PC-9 (cell line): ENCODE data around the gene IQSEC3. TPM values are rescaled to one million over a fixed set of nuclear protein-coding genes. Genes with fewer than 3 reads are reported as not detected.
"Not testable (repeated sequence)": the region's sequence is repeated elsewhere in the genome, so short reads cannot be mapped to it uniquely, and the experiment has no call there.

Source experiments
- BruUV-seq: library from RNA; stranded (reverse); fragments of 400-500 nt; replicated peaks from 2 replicates; lab custom pipeline; 2021; lab: Mats Ljungman, UMichigan
- CTCF ChIA-PET: fragments of 300-600 bp; sonication (Branson Sonifier 250); formaldehyde crosslinking; loops from one replicate; lab custom pipeline; 2022; ENCODE audit warnings: antibody characterized with exemption; lab: Charles Lee
- POLR2A ChIA-PET: fragments of 300-600 bp; sonication (Branson Sonifier 250); formaldehyde crosslinking; loops from one replicate; lab custom pipeline; 2022; ENCODE audit warnings: antibody characterized with exemption; ENCODE audit not compliant: unreplicated experiment; lab: Charles Lee
- DNase-seq, 2 experiments: peaks; one replicate each; pipeline versions ENCODE4 v3.0.0 to v3.0.0-alpha.2; 2015 to 2022; ENCODE audit warnings: mixed read lengths in 1 of 2
- H2AFZ ChIP-seq: fragments of 200-600 bp; sonication (generic); 2 replicates; pipeline ENCODE4 v1.8.1; 2017; ENCODE audit warnings: antibody characterized with exemption
- H3F3A ChIP-seq: fragments of 200-600 bp; sonication (generic); 2 replicates; pipeline ENCODE4 v1.8.1; 2017; ENCODE audit warnings: antibody characterized with exemption, mild to moderate bottlenecking, low read depth; ENCODE audit not compliant: insufficient read depth
- H3K27ac ChIP-seq: fragments of 200-600 bp; sonication (generic); 2 replicates; pipeline ENCODE4 v1.6.1; 2016; ENCODE audit warnings: mixed run types
- H3K27me3 ChIP-seq: fragments of 200-600 bp; sonication (generic); 2 replicates; pipeline ENCODE4 v1.6.1; 2016; ENCODE audit warnings: low read depth, mixed run types; ENCODE audit not compliant: insufficient read depth
- H3K36me3 ChIP-seq: fragments of 200-600 bp; sonication (generic); 2 replicates; pipeline ENCODE4 v1.6.1; 2016; ENCODE audit warnings: low read depth, mixed run types
- H3K4me1 ChIP-seq: fragments of 200-600 bp; sonication (generic); replicated peaks from 2 replicates; pipeline ENCODE4 v1.6.1; 2016; ENCODE audit warnings: mixed run types; ENCODE audit not compliant: insufficient read depth
- H3K4me2 ChIP-seq: fragments of 200-600 bp; sonication (generic); 2 replicates; pipeline ENCODE4 v1.6.1; 2017; ENCODE audit warnings: mixed run types
- H3K4me3 ChIP-seq: fragments of 200-600 bp; sonication (generic); 2 replicates; pipeline ENCODE4 v1.6.1; 2016; ENCODE audit warnings: mixed run types
- H3K79me2 ChIP-seq: fragments of 200-600 bp; sonication (generic); 2 replicates; pipeline ENCODE4 v1.6.1; 2017; ENCODE audit warnings: low read depth, mixed run types
- H3K9me2 ChIP-seq: fragments of 200-600 bp; sonication (generic); 2 replicates; pipeline ENCODE4 v1.8.1; 2017; ENCODE audit warnings: mild to moderate bottlenecking; ENCODE audit not compliant: insufficient read depth
- H3K9me3 ChIP-seq: fragments of 200-600 bp; sonication (generic); 2 replicates; pipeline ENCODE4 v1.8.1; 2016; ENCODE audit warnings: low read depth; ENCODE audit not compliant: insufficient read depth
- H4K20me1 ChIP-seq: fragments of 200-600 bp; sonication (generic); 2 replicates; pipeline ENCODE4 v1.8.1; 2017; ENCODE audit not compliant: insufficient read depth
- intact Hi-C: fragments of 100-400 bp; cut with micrococcal nuclease; formaldehyde crosslinking; loops from one replicate; pipeline ENCODE4 v1.10.0; 2022; ENCODE audit not compliant: unreplicated experiment
- total RNA-seq: library from RNA; stranded (reverse); gene quantifications from 2 replicates; pipeline ENCODE4 v1.2.3, GENCODE V29; 2021

IQSEC3 gene
- total RNA-seq, 1 experiment from 2014 or later = not detected

DNA sequence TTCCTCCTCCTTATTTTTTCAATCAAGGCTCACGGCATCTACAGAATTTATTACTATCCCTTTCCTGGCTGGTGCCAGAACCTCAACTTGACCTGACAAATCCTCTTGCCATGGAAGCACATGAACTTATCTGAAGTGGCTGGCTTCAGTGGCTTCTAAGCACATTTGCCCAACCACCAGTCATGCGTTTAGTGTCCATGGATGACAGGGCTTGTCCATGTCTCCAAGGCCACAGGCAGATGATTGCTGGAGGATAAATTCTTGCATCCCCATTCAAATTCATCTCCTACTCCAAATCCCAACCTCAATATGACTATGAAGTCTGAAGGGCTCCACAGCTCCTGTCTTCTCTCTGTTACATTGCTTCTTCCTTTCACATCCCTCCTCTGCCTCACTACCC is 4.0 kb downstream of the IQSEC3 start:
- H2AFZ ChIP-seq, H4K20me1 ChIP-seq, BruUV-seq, H3F3A ChIP-seq, H3K4me2 ChIP-seq, POLR2A ChIA-PET, H3K36me3 ChIP-seq, intact Hi-C loops, H3K79me2 ChIP-seq, DNase-seq, H3K27ac ChIP-seq, H3K4me3 ChIP-seq, H3K4me1 ChIP-seq, H3K9me2 ChIP-seq, CTCF ChIA-PET, H3K9me3 ChIP-seq: not testable (repeated sequence)
- H3K27me3 ChIP-seq = peaks cover 54% of the 10 kb centered on the region

GRCh38 chr12:72018-72417 is 5.5 kb downstream of the IQSEC3 start:
- H4K20me1 ChIP-seq, H2AFZ ChIP-seq, DNase-seq, CTCF ChIA-PET, H3K4me2 ChIP-seq, H3K27ac ChIP-seq, POLR2A ChIA-PET, H3K4me1 ChIP-seq, H3K9me2 ChIP-seq, BruUV-seq, H3K36me3 ChIP-seq, H3K79me2 ChIP-seq, H3K9me3 ChIP-seq, intact Hi-C loops, H3F3A ChIP-seq, H3K4me3 ChIP-seq: not testable (repeated sequence)
- H3K27me3 ChIP-seq = peaks cover 69% of the 10 kb centered on the region

DNA sequence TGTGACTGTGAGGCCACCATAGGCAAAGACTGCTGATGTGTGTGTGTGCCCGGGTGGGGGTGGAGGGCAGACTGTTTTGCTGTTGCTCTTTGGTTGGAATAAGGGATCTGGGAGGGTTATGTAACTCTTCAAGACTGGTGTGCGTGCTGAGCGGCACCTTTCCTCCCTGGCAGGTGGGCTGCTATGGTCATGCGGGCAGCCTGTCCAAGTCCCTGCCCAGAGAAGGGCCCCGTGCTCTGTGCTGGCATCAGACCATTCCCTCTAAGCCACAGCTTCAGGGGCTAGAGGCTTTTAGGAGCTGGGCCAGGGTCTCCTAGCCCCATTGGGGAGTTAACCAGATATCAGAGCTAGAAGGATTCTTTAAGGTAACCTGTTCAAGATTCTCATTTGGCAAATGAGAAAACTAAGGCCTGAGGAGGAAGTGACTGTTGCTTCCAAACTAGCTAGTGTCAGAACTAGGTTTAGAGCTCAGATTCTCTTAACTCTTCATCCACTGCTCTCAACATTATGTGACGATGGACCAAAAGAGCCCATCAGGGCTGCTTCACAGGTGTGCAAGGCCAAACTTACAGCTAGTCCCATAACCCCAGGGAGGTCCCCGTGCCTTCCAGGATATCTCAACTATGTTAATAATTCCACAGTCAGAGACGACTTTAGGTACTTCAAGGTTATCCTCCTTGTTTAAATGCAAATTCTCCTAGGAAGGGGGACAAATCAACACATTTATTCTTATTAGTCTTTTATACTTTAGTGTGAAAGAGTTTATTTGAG is 8.0 kb downstream of the IQSEC3 start:
- not testable (repeated sequence) for H3K9me3 ChIP-seq

DNA sequence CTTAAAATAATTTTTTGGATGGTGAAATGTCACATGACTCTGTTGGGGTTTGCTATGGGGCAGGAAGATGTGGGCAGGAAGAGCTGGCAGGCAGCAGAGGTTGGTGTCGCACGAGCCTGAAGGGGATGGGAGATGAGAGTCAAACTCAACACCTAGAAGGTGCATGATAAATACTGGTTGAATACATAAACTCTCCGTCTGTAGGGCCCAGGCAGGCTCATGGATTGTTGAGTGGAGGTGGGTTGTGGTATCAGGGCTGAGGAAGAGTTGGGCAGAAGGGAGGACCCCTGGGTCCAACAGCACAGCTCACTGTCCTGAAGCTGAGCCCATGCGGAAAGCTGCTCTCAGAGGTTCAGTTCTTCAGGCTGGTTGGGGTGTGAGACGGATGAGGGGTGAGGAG is 9.0 kb downstream of the IQSEC3 start:
- H3K4me3 ChIP-seq, CTCF ChIA-PET, BruUV-seq, intact Hi-C loops, H3K36me3 ChIP-seq, H2AFZ ChIP-seq, H3F3A ChIP-seq, H4K20me1 ChIP-seq, DNase-seq, H3K9me2 ChIP-seq, POLR2A ChIA-PET, H3K4me1 ChIP-seq, H3K27ac ChIP-seq, H3K79me2 ChIP-seq, H3K9me3 ChIP-seq, H3K4me2 ChIP-seq: not testable (repeated sequence)
- H3K27me3 ChIP-seq = peaks cover 76% of the 10 kb centered on the region

More for the DNA sequence above, 8.0 kb downstream of the IQSEC3 start:
- BruUV-seq, H3K79me2 ChIP-seq, CTCF ChIA-PET, H3K9me2 ChIP-seq, H3K27ac ChIP-seq, H3K36me3 ChIP-seq, DNase-seq, H3F3A ChIP-seq, POLR2A ChIA-PET, intact Hi-C loops, H3K4me3 ChIP-seq, H2AFZ ChIP-seq, H4K20me1 ChIP-seq, H3K4me1 ChIP-seq, H3K4me2 ChIP-seq: not testable (repeated sequence)
- H3K27me3 ChIP-seq = peaks cover 76% of the 10 kb centered on the region

DNA sequence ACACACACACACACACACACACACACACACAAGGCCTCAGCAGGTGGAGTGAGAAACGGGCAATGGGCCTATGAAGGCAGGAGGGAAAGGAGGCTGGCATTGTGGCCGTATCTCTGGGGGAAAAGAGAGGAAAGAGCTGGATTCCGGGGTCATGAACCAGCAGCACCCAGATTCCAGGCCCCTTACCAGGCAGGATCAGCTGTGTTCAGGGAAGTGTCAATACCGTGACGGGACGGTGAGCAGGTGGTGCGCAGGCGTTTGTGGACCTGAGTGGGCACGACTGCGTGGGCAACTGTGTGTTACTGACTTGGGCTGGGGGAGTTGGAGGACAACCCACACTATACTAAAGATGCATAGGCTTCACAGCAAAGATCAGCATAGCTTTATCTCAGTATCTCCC is 9.5 kb downstream of the IQSEC3 start:
- H3K36me3 ChIP-seq, H3K4me3 ChIP-seq, H3K9me2 ChIP-seq, H2AFZ ChIP-seq, H3K4me1 ChIP-seq, DNase-seq, H3K4me2 ChIP-seq, intact Hi-C loops, H3K27ac ChIP-seq, BruUV-seq, H3F3A ChIP-seq, H3K9me3 ChIP-seq, POLR2A ChIA-PET, CTCF ChIA-PET, H4K20me1 ChIP-seq, H3K79me2 ChIP-seq: not testable (repeated sequence)
- H3K27me3 ChIP-seq = peaks cover 76% of the 10 kb centered on the region

DNA sequence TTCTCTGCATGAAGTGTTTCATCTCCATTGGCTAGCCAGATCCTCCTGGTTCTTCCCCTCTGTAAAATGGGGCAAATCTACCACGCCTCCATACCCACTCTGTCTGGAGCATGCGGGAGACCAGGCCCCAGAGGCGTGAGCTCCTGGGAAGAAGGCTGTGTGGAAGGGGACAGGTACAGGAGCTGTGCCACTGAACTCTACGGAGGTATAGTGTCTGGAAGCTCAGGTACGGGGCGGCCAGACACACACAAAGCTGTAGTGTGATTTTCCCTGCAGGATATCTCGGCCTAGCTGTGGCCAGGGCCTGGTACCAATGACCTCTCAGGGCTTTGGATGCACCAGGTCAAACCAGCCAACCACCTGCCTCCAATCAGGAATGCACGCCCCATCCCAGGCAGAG is 10.0 kb downstream of the IQSEC3 start:
- H3K36me3 ChIP-seq, H3K9me2 ChIP-seq, H3K27ac ChIP-seq, BruUV-seq, H3K9me3 ChIP-seq, H3K4me2 ChIP-seq, H4K20me1 ChIP-seq, intact Hi-C loops, CTCF ChIA-PET, H3K4me1 ChIP-seq, H3F3A ChIP-seq, H3K4me3 ChIP-seq, DNase-seq, H3K79me2 ChIP-seq, POLR2A ChIA-PET, H2AFZ ChIP-seq: not testable (repeated sequence)
- peaks cover 76% of the 10 kb centered on the region for H3K27me3 ChIP-seq

DNA sequence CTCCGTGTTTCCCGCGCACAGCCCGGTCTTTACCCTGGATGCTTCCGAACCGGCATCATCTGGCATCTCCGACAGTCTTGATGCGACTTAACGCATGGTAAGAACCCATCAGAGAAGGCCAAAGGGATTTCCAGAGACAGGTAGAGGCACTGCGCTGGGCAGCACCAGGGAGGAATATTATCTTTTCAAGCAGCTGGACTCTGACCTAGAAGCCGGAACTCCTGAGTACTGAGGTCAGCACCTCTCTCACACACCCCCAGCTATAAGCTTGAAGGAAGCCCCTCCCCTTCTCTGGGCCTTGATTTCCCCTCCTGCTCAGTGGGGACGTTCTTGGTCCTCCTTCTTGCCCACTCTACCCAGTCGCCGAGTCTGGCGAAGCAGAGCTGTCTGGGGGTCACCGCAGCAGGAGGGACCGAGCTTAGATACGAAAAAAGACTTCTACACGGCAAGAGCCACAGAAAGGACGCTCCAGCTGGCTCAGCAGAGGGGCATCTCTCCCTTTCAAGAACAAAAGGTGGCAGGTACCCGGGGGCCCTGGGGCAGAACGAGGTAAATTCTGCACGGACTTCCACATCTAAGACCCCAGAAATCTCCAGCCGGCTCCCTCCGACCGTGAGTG is 10.6 kb downstream of the IQSEC3 start:
- H3K9me2 ChIP-seq, H3K79me2 ChIP-seq, CTCF ChIA-PET, intact Hi-C loops, POLR2A ChIA-PET, H3K4me2 ChIP-seq, H4K20me1 ChIP-seq, H3K4me1 ChIP-seq, BruUV-seq, H3K9me3 ChIP-seq, H3K36me3 ChIP-seq, H3K27ac ChIP-seq, H3F3A ChIP-seq, H3K4me3 ChIP-seq, H2AFZ ChIP-seq, DNase-seq: not testable (repeated sequence)
- H3K27me3 ChIP-seq = peaks cover 76% of the 10 kb centered on the region
